Measurements from ENCODE around the gene SYNM.

The SYNM gene

GRCh38 chr15:99172989-99173388, 68.1 kb downstream of the SYNM start:
- no peak for DNase-seq

- DNase-seq = no peak
These were observed 69.9 kb downstream of the SYNM start for GRCh38 chr15:99174567-99175395.

GRCh38 chr15:99176757-99177156, 71.9 kb downstream of the SYNM start:
- DNase-seq = no peak

GRCh38 chr15:99177679-99178078, 72.8 kb downstream of the SYNM start:
- DNase-seq = no peak

GRCh38 chr15:99180086-99180963, 75.4 kb downstream of the SYNM start:
- no peak for DNase-seq

- DNase-seq = no peak
These were observed 76.1 kb downstream of the SYNM start for GRCh38 chr15:99180964-99181306.

- no peak for DNase-seq
These were observed 76.7 kb downstream of the SYNM start for GRCh38 chr15:99181545-99181971.

- no peak for DNase-seq
These were observed 77.9 kb downstream of the SYNM start for GRCh38 chr15:99182791-99183190.

Measured in activated CD4-positive, alpha-beta T cell treated with anti-CD3 and anti-CD28 coated beads, Interleukin-2, amount 50 U/mL, for 1 hour (primary cell).